D721Med (cell line): Measurements from ENCODE around the gene FAM3C.

Experiments
- DNase-seq: peaks from one replicate; pipeline ENCODE4 v3.0.0; 2011; ENCODE audit warnings: low spot score; ENCODE audit not compliant: insufficient read length
- FAIRE-seq: peaks from 2 replicates; lab custom pipeline; 2011; peaks lifted over from hg19 to GRCh38; lab: Jason Lieb, UNC
- TF ChIP-seq, protein P1 (sequence below): IDR thresholded peaks from 2 replicates; pipeline ENCODE4 v1.5.1; 2012; ENCODE audit warnings: mild to moderate bottlenecking, control low read depth; ENCODE audit not compliant: insufficient read depth; ENCODE audit errors: missing control alignments

FAM3C gene

DNA sequence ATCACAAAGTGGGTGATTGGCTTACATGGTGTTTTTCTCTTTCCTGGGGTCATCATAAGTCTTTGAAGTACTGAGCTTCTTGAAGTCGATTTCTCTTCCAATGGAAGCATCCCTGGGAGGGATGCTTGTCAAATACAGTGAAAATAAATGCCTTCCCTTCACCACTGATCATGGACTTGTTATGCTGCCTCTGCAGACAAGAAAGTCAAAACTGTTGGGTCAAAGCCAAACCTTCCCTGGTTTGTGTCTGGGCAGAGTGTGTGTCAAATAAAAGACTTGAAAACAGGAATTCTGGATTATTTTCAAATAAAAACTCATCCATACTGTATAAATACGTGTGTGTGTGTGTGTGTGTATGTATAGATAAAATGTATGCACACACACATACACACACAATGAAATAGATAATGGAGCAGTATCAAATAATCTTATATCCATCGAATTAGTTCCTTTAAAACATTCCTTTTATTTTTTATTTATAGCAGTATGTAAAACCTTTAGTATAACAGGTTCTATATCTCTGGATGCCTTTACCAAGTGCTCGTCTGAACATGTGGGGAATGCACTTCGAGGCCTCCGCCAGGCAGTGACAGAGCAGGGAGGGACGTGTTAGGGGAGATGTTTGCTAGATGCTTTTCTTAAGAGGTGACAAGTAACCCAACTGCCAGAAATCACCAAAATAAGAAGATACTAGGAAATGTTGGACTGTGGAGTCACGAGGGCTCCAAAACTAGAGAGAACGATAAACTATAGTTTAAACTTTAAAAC, 94.5 kb downstream of the FAM3C start:
- DNase-seq (no peak), FAIRE-seq (no peak)
- TF ChIP-seq, protein P1, sequence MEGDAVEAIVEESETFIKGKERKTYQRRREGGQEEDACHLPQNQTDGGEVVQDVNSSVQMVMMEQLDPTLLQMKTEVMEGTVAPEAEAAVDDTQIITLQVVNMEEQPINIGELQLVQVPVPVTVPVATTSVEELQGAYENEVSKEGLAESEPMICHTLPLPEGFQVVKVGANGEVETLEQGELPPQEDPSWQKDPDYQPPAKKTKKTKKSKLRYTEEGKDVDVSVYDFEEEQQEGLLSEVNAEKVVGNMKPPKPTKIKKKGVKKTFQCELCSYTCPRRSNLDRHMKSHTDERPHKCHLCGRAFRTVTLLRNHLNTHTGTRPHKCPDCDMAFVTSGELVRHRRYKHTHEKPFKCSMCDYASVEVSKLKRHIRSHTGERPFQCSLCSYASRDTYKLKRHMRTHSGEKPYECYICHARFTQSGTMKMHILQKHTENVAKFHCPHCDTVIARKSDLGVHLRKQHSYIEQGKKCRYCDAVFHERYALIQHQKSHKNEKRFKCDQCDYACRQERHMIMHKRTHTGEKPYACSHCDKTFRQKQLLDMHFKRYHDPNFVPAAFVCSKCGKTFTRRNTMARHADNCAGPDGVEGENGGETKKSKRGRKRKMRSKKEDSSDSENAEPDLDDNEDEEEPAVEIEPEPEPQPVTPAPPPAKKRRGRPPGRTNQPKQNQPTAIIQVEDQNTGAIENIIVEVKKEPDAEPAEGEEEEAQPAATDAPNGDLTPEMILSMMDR, result no peak

DNA sequence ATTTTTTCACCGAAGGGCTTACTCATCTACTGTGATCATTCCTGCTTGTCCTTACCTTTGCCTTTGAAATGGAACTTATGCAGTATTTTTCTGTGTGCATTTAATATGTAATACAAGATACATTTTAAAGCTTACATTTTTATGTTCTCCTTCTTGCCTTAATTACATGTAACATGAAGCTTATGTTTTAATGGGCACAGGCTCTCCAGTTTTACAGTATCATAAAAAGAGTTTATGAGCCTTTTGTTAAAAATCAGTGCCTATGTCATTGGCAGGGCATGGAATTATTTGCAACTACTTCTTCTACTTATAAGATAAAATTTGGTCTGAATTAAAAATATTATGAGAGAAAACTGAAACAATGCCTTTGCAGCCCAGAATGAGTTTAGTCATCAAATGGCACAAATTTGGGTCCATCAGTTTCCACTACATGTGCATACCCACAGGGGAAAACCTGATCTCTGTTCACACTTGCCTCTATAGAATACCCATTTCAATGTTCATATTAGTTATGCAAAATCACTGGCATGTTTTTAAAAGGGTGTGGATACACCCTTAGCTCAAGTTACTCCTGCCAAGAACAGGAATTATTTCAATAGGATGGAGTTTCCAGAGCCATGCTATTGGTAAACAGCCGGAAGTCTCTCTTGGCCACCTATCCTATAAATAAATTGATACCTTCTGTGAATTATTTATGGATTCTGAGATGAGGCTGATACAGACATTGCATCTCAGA, 95.3 kb downstream of the FAM3C start:
- TF ChIP-seq, protein P1, result no peak
- DNase-seq, result no peak
- no peak for FAIRE-seq
